ENCODE results near the gene RNF144A. TPM values are rescaled to one million over a fixed set of nuclear protein-coding genes. Genes with fewer than 3 reads are reported as not detected.

The RNF144A gene
- total RNA-seq, 1 donor from 2014 or later: 41.5 TPM

DNA sequence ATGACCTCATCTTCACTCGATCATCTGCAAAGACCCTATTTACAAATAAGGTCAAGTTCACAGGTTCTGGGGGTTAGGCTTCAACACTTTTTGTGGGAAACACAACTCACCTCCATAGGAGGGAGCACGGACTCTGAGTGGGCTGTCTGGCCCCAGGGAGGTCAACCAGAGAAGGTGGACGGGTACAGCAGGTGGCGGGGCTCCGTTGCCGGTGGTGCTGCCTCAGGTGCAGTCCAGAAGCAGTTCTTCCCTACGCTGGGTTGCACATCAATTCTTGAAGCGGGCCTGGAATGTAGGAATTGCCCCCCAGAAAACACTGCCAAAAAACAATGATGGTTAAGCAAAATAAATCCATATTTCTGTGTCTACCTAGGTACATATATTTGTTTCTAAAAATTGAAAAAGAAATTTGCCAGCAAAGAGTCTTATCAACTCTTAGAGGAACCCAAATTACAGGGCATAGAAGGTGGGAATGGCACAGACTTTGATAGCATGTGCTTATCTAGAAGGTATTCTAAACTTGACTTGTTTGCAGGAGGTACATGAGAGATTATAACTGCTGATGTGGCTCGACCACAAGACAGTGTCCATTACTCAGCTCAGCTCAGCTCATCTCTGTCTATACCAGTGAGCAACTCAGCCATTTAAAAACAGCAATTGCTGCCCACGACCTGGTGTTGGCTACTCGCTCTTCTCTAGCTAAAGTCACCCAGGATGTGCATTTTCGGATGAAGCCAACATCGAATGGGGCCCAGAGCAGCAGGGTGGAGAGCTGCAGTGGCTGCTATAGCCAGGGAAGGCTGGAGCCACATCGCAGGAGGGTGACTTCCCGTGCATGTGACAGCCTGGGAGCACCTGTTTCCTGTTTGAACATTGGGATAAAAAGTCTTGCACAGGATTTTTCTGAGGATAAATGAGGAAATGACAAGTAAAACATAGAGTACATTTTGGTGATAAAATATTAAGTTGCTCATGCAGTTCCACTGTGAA, 128.7 kb downstream of the RNF144A start:
- no peak for DNase-seq

GRCh38 chr2:7047661-7048060, 130.4 kb downstream of the RNF144A start:
- no peak for DNase-seq

- no peak for DNase-seq
Measured at GRCh38 chr2:7048762-7049294, 131.6 kb downstream of the RNF144A start.

- DNase-seq: no peak
Measured at GRCh38 chr2:7052404-7052803, 135.2 kb downstream of the RNF144A start.

- no peak for DNase-seq
Measured at GRCh38 chr2:7053650-7054265, 136.5 kb downstream of the RNF144A start.

- DNase-seq: no peak
Measured at GRCh38 chr2:7057865-7058400, 140.7 kb downstream of the RNF144A start.

DNA sequence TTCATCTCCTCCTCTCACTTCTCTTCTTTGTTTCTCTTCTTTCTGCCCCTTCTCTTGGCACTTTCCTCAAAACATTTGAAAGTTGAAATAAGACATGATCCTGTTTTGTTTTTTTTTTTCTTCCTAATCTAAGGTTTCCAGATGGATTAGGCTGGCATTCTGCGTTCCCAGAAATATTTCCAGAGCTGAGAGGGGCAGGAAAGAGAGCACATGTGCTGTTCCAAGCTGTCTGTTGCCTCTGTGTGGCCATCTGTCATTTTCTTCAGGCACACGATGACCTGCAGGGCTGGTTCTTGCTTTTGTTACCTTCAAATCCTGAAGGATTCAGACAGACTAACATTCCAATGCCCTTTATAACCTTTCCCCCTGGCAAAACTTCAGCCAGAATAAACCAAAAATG, 142.9 kb downstream of the RNF144A start:
- DNase-seq: no peak

DNA sequence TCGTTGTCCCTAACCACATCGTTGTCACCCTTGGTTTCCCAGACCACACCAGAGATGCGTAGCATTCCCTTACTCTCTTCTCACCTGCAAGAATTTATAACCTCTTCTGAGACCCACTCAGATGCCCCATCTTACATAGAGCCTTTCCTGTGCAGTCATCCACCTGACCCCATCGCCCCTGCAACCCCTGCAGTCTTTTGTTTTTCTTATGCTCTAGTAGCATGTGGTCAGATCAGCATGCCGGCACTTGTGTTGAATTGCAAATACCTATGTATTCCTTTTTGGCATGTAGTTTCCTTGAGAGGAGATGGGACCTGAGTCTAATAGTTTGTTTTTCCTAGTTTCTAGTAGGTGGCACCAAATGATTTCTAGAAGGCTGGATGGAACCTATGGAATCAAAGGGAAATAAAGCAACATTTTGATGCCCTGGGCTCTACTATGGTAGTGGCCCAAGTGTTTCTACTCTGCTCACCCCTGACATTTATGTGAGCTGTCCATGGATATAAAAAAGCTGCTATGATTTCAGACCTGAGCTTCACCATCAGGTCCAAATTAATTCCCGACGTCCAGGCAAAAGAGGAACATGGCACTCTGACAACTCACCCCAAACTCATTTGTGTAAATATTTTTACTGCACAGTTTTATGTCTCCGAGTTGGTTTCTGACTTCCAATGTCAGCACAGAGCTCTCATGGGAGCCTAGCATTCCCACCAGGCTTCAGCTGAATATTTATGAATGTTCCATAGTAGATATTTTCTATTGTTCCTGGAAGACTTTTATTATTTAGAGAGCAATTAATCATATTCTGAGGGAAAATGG, 143.6 kb downstream of the RNF144A start:
- no peak for DNase-seq

DNA sequence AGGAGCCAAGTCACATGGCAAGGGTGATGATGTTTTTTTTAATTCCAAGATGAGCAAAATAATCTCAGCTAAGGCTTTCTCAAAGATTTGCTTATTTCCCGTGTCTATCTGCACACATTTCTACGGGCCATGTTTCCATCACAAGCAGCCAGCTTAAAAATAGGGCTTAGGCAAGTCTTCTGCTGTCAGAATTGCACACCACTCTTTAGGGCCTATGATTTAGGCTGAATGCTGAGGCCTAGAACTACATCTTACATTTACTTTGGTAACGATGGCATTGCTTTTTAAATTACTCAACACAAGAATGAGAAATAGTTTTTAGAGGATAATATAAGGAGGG, 144.2 kb downstream of the RNF144A start:
- no peak for DNase-seq

DNA sequence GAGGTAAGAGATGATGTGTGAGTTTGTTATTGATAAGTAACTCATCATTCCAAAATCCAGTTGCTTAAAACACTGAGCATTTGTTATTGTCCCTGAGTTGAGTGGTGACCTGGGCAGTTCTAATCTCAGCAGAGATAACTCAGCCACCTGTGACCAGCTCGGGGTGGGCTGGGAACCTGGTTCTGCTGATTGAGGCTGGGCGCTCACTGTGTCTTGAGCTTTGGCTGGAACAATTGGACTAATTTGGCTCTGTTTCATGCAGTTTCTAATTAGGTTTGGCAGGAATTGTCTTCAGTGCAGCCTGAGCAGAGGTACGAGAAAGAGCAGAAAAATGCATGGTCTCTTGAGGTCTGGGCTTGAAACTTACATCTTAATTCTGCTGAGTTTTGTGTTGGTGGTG, 144.7 kb downstream of the RNF144A start:
- no peak for DNase-seq

- no peak for DNase-seq
Measured at GRCh38 chr2:7063789-7064188, 146.6 kb downstream of the RNF144A start.

DNA sequence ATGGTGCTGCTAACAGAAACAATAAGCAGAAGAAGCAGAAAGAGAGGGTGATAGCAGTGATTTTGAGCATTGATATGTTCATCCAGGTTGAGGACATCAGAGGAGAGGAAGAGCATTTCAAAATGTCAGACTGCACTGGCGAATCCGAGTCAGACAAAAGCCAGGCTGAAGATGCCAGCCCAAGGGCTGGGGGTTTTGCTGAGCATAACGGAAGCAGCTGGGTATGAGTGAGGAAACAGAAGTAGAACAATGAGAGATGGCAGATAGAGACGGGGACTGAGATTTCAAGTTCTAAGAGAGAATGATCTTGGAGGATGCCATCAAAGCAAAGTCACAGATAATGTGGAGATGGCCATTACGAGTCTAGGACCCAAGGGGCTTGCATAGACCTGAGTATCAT, 151.2 kb downstream of the RNF144A start:
- no peak for DNase-seq

GRCh38 chr2:7070483-7070882, 153.3 kb downstream of the RNF144A start:
- no peak for DNase-seq

GRCh38 chr2:7071154-7071553, 153.9 kb downstream of the RNF144A start:
- no peak for DNase-seq

DNA sequence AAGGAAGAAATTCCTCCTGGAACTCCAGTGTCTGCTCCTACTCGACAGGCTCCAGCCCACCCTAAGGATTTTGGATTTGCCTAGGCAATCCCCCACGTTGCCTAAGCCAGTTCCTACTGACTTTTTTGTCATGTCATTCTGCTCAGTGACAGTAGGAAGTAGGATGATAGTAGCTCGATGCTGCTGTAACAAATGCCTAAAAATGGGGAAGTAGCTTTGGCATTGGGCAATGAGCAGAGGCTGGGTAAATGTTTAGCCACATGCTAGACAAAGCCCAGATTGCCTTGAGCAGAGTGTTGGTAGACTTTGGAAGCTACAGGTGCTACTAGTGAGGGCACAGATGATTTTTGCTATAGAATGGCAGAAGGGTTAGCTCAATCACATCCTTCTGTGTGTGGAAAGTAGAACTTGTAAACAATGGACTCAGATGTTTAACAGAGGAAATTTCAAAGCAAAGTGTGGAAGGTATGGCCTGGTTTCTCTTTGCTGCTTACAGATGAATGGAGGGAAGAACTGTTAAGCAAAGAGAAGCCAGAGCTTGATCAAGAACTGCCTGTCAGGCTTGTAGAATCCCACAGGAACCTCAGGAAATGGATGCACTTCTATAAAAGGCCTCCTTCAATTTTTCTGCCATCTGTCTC, 154.8 kb downstream of the RNF144A start:
- no peak for DNase-seq

GRCh38 chr2:7073901-7074300, 156.7 kb downstream of the RNF144A start:
- no peak for DNase-seq

DNA sequence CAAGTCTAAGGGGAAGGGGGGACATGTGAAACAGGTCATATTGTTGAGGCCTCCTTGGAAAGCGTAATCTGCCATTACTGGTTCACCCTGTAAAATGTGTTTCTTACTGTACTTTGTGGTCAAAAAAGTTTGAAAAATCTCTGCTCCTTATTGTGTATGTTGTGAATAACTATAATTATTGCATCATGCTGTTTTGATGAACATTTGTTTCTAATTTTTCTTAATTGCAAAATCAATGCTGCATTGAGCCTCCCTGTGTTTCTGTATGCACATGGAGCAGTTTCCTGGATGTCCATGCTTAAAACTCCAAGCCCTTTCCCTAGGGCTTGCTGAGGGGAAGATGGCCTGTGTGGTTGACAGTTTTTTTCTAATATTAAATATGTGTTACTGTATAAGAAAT, 158.6 kb downstream of the RNF144A start:
- DNase-seq: no peak

GRCh38 chr2:7077660-7078267, 160.6 kb downstream of the RNF144A start:
- no peak for DNase-seq

- DNase-seq: no peak
Measured at GRCh38 chr2:7083580-7084509, 166.6 kb downstream of the RNF144A start.

GRCh38 chr2:7084601-7085000, 167.4 kb downstream of the RNF144A start:
- DNase-seq: no peak

All from occipital lobe (tissue), 2 donors.